Hepatic stellate cell (primary cell): ENCODE results near the gene ZNF608.
A peak's percentile ranks its signal among the peaks of the same experiment; 100 is the strongest.

Experiments used
- DNase-seq: peaks from one replicate; pipeline ENCODE4 v3.0.0; 2011; ENCODE audit warnings: low spot score

The ZNF608 gene, protein sequence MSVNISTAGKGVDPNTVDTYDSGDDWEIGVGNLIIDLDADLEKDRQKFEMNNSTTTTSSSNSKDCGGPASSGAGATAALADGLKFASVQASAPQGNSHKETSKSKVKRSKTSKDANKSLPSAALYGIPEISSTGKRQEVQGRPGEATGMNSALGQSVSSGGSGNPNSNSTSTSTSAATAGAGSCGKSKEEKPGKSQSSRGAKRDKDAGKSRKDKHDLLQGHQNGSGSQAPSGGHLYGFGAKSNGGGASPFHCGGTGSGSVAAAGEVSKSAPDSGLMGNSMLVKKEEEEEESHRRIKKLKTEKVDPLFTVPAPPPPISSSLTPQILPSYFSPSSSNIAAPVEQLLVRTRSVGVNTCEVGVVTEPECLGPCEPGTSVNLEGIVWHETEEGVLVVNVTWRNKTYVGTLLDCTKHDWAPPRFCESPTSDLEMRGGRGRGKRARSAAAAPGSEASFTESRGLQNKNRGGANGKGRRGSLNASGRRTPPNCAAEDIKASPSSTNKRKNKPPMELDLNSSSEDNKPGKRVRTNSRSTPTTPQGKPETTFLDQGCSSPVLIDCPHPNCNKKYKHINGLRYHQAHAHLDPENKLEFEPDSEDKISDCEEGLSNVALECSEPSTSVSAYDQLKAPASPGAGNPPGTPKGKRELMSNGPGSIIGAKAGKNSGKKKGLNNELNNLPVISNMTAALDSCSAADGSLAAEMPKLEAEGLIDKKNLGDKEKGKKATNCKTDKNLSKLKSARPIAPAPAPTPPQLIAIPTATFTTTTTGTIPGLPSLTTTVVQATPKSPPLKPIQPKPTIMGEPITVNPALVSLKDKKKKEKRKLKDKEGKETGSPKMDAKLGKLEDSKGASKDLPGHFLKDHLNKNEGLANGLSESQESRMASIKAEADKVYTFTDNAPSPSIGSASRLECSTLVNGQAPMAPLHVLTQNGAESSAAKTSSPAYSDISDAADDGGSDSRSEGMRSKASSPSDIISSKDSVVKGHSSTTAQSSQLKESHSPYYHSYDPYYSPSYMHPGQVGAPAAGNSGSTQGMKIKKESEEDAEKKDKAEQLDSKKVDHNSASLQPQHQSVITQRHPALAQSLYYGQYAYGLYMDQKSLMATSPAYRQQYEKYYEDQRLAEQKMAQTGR (N-terminal part only)

DNA sequence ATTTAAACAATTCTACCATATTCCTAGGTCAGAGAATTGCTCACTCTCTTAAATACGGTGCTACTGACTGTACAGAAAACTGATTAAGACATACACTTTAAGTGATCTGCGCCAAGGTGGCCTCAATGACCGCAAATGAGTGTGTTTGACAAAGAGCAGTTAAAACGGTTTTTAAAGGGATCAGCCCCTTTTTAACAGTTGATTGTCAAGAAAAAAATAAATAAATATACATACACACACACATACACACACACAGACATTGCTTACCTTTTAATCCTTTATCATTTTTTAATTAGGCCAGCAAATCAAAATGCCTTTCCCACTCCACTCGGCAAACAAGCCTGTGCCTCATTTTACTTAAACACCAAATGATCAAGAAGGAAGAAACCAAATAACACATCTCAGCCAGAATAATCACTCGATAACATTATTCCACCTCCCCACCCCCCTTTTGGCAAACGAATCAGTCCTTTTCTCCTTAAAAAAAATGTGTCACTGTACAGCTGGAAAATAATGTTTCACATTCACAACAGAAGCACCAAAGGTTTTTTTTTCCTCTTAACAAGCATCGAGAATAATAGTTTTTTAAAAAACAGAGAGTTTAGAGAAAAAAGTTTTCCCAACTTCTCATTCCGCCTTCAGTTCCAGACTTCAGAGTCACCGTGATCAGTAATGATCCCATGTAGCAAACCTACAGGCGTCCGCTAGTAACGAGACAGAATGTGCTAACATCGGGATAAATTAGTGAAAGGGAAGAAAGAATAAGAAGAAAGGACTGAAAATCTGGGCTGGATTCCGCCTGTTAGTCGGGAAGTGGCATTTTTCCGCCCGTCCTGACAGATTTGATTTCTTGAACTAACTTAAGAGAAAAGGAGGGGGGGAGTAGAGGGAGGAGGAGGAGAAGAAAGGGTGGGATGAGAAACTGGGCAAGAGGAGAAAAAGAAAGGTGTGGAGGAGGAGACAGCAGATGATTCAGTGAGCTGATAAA is at the start of gene ZNF608:
TSS of gene ZNF608 (minus strand) at position 712 of the 988 bp plus-strand sequence. CDS start 1,650 bp downstream, outside the sequence.
- no peak for DNase-seq

DNA sequence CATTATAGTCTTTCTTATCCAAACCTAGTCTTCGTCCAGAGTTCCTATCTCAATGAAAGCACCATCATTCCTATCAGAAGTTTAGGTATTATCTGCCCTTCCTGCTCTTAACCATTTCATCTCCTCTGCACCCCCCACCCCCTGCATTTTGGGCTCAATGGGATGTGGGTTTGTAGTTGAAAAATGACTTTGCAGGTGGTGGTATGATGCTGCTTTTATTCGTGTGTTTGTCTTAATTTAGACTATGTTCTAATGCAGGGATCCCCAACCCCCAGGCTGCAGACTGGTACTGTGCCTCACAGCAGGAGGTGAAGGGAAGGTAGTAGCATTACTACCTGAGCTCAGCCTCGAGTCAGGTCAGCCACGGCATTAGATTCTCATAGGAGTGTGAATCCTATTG is 49.4 kb upstream of the ZNF608 start:
- no peak for DNase-seq

DNA sequence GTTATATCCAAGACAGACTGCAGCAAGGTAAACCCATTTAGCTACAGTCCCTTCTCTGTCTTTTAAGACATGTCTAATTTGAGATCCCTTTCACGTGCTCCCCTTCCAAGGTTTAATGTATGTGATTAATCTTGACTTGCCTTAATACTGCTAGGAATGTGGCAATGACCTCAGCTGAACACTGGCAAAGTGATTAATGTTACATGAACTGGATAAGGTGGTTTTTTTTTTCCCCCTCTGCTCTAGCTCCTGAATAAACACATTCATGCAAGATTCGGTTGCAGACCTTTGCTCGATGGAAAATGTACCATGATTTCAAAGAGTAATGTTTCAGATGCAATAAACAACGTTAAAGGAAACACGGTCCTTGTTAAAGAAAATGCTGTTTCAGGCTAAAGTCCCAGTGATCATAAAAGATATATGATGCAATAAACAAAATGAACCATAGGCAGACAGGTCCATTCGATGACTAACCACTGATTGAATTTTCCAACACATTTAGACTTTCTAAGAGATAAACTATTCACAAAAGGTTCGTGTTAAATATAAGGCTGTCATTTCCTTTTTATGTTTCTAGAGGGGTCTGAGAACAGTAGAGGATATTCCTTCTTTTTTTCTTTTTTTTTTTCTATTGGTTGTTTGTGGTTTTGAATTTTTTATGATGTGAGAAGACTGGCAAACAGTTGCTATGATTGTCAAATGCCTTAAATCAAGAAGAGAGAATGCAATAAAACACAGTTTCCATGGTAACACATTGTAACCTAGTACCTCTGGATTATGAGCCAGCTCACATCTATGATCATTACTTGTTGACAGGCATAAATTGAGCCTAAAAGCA is 44.7 kb upstream of the ZNF608 start:
- DNase-seq: no peak

DNA sequence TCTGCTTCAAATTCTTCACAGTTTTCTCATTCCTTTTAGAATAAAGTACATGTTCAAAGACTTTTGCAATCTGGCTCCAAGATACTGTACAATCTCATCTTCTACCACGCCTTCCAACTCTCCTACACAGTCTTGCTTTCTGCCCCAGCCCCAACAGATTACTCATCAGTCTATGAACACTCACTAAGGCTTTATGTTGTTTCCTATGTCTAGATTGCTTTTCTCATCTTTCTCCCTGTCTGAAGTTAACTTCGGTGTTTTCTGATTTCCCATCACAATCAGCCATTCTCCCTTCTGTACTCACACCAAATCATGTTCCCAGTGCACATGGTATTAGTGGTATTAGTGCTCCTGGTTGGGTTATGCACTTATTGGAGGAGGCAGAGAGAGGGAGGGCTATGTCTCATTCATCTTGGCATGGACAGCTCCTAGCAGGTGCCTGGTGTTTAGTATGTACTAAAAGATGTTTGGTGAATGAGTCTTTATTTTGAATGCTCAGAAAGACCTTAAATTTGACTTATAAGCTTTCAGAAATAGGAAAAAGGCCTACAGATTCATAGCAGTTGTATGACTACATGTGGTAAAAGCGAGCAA is 44.0 kb upstream of the ZNF608 start:
- DNase-seq: peak; percentile 6

DNA sequence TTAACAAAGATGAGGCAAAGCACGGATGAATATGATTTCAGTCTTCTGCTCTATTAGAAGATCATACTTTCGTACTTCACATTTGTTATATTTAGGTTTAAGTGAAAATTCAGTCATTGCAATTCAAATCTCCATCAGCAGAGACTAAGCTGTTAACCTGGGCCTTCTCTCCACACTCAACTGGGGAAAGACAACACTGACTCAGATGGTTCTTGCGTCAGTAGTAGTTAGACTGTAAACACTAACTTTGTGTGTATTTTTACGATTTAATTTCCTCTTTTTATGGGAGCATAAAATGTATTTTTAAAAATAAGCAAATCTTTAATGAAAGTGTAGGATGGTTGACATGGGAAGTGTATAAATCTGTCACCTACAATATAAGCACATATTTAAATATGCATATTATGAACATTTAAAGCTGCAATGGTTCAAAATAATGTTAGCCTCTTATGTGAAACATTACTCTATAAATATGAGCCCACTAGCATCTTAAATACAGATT is 42.7 kb upstream of the ZNF608 start:
- DNase-seq: no peak

DNA sequence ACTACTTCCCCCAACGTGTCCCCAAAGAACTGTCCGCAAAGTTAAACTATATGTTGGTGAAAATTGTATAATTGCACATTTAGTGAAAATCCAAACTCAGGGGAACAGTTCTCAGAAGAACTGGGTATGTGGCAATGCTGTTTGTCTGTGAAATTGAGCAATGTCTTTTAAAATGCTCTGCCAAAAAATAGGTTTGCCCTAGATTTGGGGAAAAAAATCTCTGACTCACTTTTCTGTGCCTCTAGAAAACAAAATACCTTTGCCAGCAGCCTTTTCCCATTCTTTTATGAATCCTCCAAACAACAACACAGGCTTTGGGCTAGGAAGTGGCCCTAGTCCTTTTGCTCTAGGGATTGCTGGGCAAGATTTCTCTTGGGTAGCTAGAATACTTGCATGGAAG is 37.4 kb upstream of the ZNF608 start:
- DNase-seq: no peak

DNA sequence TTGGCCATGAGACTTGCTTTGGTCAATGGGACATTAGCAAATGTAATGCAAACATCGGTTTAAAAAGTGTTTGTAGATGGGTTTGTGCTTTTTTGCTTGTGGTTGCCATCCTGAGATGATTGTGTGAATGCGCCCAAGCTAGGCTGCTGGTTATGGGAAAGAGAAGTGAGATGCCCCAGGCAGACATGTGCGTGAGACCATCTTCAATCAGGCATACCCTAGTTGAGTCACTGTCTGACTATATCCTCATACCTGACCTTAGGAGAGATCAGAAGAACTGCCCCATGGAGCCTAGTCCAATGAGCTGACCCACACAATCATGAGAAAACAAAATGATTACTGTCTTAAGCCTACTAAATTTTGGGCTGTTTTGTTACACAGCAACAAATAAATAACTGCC is 36.8 kb upstream of the ZNF608 start:
- DNase-seq: no peak

DNA sequence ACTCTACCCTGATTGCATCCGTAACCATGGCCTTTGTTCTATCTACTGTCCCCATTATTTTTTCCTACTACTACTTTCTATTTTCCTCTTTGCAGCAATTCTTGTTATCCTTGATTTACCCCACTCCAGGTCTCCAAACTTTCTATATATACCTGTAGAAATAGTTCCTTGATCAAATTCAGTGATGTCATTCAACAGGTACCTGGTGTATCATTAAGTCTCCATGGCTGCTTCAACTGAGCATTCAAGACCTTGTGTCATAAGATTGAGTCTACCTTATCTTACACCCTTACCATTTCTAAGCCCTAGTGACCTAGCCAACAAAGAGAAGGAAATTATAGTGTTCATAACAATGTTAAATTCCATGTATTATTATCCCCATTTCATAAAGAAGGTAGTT is 35.8 kb upstream of the ZNF608 start:
- DNase-seq: no peak

DNA sequence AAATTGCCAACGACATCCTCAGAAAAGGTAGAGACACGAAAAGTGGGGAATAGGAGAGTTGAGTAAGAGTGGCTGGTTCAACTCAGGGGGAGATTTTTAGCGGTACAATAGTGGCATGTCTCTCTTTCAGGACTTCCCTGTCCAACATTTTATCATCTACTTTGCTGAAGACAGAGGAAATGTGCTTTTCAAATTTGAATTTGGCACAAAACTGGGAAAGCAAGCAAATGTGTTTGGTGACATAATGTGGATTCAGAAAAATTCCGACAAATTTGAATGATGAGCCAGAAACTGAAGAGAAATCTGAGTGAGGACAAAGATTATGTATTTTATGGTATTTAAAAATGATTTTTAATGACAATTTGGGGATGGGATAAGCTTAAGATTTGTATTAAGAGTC is 33.6 kb upstream of the ZNF608 start:
- DNase-seq: no peak

DNA sequence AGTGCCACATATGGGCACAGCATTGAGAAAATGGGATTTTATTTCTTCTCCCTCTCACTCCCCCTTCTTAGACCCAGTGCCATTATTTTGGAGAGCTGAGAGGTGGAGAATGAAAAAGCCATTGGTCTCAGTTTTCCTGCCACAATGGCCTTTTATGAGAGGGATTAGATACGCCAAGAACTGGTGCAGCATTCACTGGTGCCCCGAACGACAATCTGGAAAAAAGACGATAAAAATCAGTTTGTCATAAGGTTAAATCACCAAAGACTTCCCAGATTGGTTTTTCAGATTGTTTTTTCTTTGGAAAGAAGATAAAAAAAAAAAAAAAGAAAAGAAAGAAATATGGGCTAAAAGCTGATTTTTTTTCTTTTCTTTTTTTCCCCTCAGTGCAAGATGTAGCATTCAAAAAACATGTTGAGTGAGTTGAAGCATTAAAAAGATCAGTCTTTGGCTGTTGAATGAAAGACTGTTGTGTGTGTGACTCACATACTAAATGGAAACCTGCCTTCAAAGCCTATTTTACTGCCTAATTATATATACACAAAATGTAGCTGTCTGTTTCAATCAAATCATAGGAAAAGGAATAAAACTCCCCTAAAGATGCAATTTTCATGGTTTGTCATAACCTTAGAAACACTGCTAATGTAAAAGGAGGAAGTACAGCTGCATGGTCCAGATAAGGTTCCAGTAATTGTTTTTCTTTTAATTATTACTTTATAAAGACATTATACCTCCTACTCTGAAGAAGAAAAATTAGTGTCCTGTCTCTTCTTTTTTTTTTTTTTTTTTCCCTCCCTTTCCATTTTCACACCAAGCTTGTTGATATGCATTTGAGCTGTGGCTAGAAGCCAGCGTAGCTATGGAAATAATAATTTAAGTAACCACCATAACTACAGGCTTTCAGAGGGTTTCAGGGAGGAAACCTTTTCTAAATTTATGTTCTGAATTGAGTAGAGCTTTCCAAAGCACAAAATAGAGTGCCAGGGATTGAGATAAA is 27.2 kb upstream of the ZNF608 start:
- no peak for DNase-seq

DNA sequence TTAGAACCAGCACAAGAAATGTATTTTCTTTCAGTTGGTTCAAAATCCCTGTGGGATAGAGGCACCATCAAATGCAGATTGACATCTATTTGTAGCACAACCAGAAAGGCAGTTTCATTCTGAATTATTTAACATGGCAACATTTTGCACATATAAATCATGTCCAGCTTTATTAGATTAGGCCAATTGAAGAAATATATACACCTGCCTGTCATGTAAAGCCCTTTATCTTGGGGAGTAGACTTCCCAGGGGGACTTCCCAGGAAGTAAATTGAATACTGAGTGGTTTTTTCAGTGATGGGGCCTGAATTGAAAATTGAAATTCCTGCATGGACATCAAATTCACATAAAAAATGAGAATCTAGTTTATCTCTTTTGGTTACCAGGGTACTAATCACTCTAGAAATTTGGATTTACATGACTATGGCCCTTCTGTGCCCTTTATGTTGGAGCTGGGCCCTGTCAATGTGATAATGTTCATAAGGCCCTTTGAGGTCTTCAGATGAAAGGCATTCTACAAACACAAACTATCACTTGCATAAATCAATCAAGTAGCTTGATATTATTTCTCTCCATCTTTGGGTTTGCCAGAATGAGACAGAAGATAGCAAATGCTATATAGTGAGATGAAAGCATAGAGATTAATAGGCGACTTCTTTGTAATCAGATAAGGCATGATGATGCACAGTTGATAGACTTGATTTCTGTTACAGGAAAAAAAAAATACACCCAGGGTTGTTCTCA is 26.2 kb upstream of the ZNF608 start:
- DNase-seq: no peak

DNA sequence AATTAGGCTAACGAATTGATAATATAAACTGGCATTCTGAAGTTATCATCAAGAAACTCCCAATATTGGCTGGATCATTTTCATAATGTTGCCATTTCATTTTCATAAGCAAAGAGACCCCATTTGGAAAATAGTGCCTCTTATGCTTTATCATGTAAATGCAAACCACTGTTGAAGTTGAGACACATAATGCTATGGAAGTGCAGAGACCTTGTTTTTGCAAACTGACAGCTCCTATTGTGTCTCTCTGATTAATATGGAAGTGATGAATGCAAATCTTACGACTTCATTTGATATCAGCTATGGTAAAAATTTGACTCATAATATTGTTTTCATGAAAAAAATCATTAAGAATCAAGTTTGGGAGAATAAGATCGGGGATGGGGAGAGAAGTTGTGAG is 25.3 kb upstream of the ZNF608 start:
- no peak for DNase-seq

DNA sequence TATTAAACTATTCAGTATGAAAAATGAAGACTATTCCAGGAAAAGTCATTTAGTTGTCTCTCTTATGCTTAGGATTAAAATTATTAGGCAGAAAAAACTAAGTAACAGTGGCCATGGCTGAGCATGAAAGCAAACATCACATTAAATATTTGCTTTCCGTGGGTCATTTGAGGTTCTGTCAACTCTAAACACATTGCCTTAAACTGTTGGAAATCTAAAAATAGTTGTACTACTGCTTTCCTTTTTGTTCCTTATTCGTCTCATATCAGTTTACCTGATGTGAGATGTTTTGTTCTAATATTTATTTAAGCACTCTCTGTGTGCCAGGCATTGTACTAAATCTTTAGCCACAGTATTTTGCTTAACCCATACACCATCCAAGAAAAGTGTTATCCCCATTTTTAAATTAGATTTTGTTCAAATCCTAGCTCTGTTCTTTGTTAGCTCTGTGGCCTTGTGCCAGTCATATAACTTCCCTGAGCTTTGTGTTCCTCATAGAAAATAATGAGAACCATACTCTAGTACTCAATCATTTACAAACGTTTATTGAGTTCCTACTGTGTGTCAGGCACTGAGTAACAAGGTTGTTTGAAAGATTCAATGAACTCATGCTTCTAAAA is 18.7 kb upstream of the ZNF608 start:
- no peak for DNase-seq

DNA sequence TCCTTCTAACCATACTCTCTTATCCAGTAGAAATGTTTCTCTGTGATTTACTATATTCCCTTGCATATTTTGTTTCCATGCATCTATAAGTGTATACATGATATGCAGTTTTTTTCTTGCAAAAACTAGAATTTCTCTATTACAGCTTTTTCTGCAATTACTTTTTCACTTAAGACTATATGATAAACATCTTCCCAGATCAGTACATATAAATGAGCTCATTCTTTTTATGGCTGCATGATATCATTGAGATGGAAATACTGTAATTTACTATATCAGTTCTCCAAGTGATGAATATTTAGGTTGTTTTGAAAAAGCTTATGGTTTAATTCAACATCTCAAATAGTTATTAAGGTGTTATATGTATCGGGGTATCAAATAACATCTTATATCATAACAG is 18.1 kb upstream of the ZNF608 start:
- DNase-seq: no peak

DNA sequence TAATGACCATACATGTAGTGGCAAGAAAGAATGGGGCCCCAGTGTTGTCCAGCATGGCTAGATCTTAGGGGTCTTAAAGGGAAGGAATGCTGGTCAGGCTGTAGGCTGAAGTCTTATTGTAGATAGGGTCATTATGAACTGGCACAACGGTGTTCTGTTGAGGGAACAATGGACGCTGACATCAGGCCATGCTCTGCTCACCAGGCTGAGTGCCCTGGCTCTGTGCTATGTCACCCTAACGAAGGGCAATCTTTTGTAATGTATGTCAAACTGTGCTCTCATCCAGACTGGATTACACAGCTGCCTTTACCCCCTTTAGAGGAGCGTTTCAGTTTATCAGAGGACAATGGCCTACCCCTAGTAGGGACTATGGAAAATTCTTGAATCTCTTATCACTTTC is 14.6 kb upstream of the ZNF608 start:
- no peak for DNase-seq

DNA sequence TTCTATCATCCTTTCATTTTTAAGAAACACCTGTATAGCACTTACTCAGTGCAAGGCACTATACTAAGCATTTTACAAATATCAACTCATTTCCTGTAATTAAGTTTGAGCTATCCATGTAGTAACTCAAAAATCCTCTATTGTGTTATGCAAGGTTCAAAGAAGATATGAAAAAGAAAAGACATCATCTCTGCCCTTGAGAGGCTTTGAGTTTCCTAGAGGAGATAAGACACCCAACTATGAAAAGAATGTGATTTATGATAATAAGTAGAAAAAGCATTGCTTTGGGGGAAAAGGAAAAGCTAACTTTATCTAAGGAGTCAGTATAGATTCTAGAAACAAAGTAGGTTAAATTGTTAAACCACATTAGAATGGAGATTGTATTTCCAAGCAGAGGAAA is 14.2 kb upstream of the ZNF608 start:
- no peak for DNase-seq

DNA sequence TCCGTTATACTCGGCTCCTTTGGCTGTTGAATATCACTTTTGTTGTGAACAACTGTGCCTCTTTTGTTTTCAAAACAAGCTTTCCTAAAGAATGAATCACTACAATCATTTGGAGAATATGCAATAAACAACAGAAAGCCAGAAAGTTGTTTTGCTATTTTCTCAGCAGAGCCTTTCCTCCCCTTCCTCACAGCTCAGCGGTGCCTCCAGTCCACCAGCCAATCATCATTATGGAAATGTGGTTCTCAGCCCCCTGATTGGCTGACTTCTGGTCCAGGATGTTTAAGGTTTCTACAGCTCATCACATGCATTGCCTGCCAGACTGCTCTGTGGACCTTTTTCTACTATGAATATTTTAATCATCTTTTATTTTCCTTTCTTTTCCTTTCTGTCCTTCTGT is 9.1 kb upstream of the ZNF608 start:
- no peak for DNase-seq

DNA sequence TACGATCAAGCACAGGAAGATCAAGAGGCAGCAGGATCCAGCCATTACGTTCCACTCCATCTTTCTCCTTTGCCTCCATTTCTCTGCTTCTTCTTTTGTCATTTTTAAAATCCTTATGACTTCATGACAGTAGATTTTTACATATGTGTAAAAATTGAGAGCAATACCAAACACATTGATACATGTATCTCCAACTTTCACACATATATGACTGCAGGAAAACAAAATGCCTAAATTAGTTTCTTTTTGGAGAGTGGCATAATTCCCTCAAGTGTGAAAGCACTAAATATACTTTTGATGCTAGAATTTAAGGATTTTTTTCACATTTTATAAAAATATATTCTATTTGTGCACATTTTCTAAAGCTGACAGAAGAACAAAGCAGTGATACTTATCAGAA is 8.6 kb upstream of the ZNF608 start:
- no peak for DNase-seq
